ENCODE measurements around the gene NLK.

NLK gene

GRCh38 chr17:28113269-28113668, 70.8 kb downstream of the NLK start:
- no peak for DNase-seq (ENCODE audit: low read depth in 2 of 2)

GRCh38 chr17:28115046-28115445, 72.6 kb downstream of the NLK start:
- no peak for DNase-seq (ENCODE audit: low read depth in 2 of 2)

GRCh38 chr17:28117304-28117703, 74.8 kb downstream of the NLK start:
- DNase-seq (ENCODE audit: low read depth in 2 of 2) = no peak

- no peak for DNase-seq (ENCODE audit: low read depth in 2 of 2)
Measured at GRCh38 chr17:28118362-28118761, 75.9 kb downstream of the NLK start.

GRCh38 chr17:28119046-28119445, 76.6 kb downstream of the NLK start:
- DNase-seq (ENCODE audit: low read depth in 2 of 2) = no peak

- no peak for DNase-seq (ENCODE audit: low read depth in 2 of 2)
Measured at GRCh38 chr17:28119560-28119959, 77.1 kb downstream of the NLK start.

GRCh38 chr17:28120766-28121165, 78.3 kb downstream of the NLK start:
- no peak for DNase-seq (ENCODE audit: low read depth in 2 of 2)

GRCh38 chr17:28124962-28125361, 82.5 kb downstream of the NLK start:
- no peak for DNase-seq (ENCODE audit: low read depth in 2 of 2)

- no peak for DNase-seq (ENCODE audit: low read depth in 2 of 2)
Measured at GRCh38 chr17:28125526-28126378, 83.3 kb downstream of the NLK start.

GRCh38 chr17:28127196-28127595, 84.7 kb downstream of the NLK start:
- no peak for DNase-seq (ENCODE audit: low read depth in 2 of 2)

- DNase-seq (ENCODE audit: low read depth in 2 of 2) = no peak
Measured at GRCh38 chr17:28128779-28129178, 86.3 kb downstream of the NLK start.

GRCh38 chr17:28130472-28130871, 88.0 kb downstream of the NLK start:
- no peak for DNase-seq (ENCODE audit: low read depth in 2 of 2)

- DNase-seq (ENCODE audit: low read depth in 2 of 2) = peak in 1 of 2 experiments; percentile 11
Measured at GRCh38 chr17:28131599-28131998, 89.1 kb downstream of the NLK start.

GRCh38 chr17:28133562-28133970, 91.1 kb downstream of the NLK start:
- DNase-seq (ENCODE audit: low read depth in 2 of 2) = peak; percentile 42

- DNase-seq (ENCODE audit: low read depth in 2 of 2) = no peak
Measured at GRCh38 chr17:28136923-28137322, 94.4 kb downstream of the NLK start.

GRCh38 chr17:28139822-28140221, 97.3 kb downstream of the NLK start:
- DNase-seq (ENCODE audit: low read depth in 2 of 2) = no peak

- DNase-seq (ENCODE audit: low read depth in 2 of 2) = no peak
Measured at GRCh38 chr17:28141313-28141712, 98.8 kb downstream of the NLK start.

- DNase-seq (ENCODE audit: low read depth in 2 of 2) = no peak
Measured at GRCh38 chr17:28141773-28142172, 99.3 kb downstream of the NLK start.

- DNase-seq (ENCODE audit: low read depth in 2 of 2) = no peak
Measured at GRCh38 chr17:28142305-28142704, 99.8 kb downstream of the NLK start.

- no peak for DNase-seq (ENCODE audit: low read depth in 2 of 2)
Measured at GRCh38 chr17:28144019-28144418, 101.5 kb downstream of the NLK start.

GRCh38 chr17:28145348-28145747, 102.9 kb downstream of the NLK start:
- peak; percentile 1 to 9 for DNase-seq (ENCODE audit: low read depth in 2 of 2)

- DNase-seq (ENCODE audit: low read depth in 2 of 2) = no peak
Measured at GRCh38 chr17:28147017-28147416, 104.5 kb downstream of the NLK start.

GRCh38 chr17:28151001-28151400, 108.5 kb downstream of the NLK start:
- no peak for DNase-seq (ENCODE audit: low read depth in 2 of 2)

- no peak for DNase-seq (ENCODE audit: low read depth in 2 of 2)
Measured at GRCh38 chr17:28154214-28154613, 111.7 kb downstream of the NLK start.

Measured in fibroblast of skin of left quadriceps (primary cell).